ENCODE data around the gene DLG5.

The DLG5 gene

GRCh38 chr10:77888356-77888703, 38.2 kb downstream of the DLG5 start:
- TF ChIP-seq POLR2AphosphoS5 (IDR thresholded peaks at IDR 0.05; ENCODE audit: low read depth, low read length) (no peak), SIN3A (IDR thresholded peaks at IDR 0.05; ENCODE audit: borderline replicate concordance, insufficient read depth, low read length) (no peak), FOXP2 (optimal IDR thresholded peaks at IDR 0.05; ENCODE audit: borderline replicate concordance, extremely low read depth, extremely low read length, insufficient read depth) (no peak), TAF1 (IDR thresholded peaks at IDR 0.05; ENCODE audit: borderline replicate concordance, insufficient read depth, low read length) (no peak), REST (IDR thresholded peaks at IDR 0.05; ENCODE audit: insufficient read depth in 1 of 2, low read depth in 2 of 2, low read length in 2 of 2) (no peak)

- TF ChIP-seq SIN3A (IDR thresholded peaks at IDR 0.05; ENCODE audit: borderline replicate concordance, insufficient read depth, low read length), result no peak
- TF ChIP-seq REST (IDR thresholded peaks at IDR 0.05; ENCODE audit: insufficient read depth in 1 of 2, low read depth in 2 of 2, low read length in 2 of 2), result no peak
- TF ChIP-seq TAF1 (IDR thresholded peaks at IDR 0.05; ENCODE audit: borderline replicate concordance, insufficient read depth, low read length), result no peak
- no peak for TF ChIP-seq FOXP2 (optimal IDR thresholded peaks at IDR 0.05; ENCODE audit: borderline replicate concordance, extremely low read depth, extremely low read length, insufficient read depth)
- no peak for TF ChIP-seq POLR2AphosphoS5 (IDR thresholded peaks at IDR 0.05; ENCODE audit: low read depth, low read length)
Observed at GRCh38 chr10:77887631-77888355, 38.8 kb downstream of the DLG5 start.

- TF ChIP-seq TAF1 (IDR thresholded peaks at IDR 0.05; ENCODE audit: borderline replicate concordance, insufficient read depth, low read length), result no peak
- TF ChIP-seq REST (IDR thresholded peaks at IDR 0.05; ENCODE audit: insufficient read depth in 1 of 2, low read depth in 2 of 2, low read length in 2 of 2), result no peak
- no peak for TF ChIP-seq FOXP2 (optimal IDR thresholded peaks at IDR 0.05; ENCODE audit: borderline replicate concordance, extremely low read depth, extremely low read length, insufficient read depth)
- no peak for TF ChIP-seq SIN3A (IDR thresholded peaks at IDR 0.05; ENCODE audit: borderline replicate concordance, insufficient read depth, low read length)
- TF ChIP-seq POLR2AphosphoS5 (IDR thresholded peaks at IDR 0.05; ENCODE audit: low read depth, low read length), result no peak
Observed at GRCh38 chr10:77886795-77887355, 39.7 kb downstream of the DLG5 start.

- TF ChIP-seq FOXP2 (optimal IDR thresholded peaks at IDR 0.05; ENCODE audit: borderline replicate concordance, extremely low read depth, extremely low read length, insufficient read depth) (no peak), POLR2AphosphoS5 (IDR thresholded peaks at IDR 0.05; ENCODE audit: low read depth, low read length) (no peak), SIN3A (IDR thresholded peaks at IDR 0.05; ENCODE audit: borderline replicate concordance, insufficient read depth, low read length) (no peak), TAF1 (IDR thresholded peaks at IDR 0.05; ENCODE audit: borderline replicate concordance, insufficient read depth, low read length) (no peak), REST (IDR thresholded peaks at IDR 0.05; ENCODE audit: insufficient read depth in 1 of 2, low read depth in 2 of 2, low read length in 2 of 2) (no peak)
Observed at GRCh38 chr10:77884181-77884580, 42.4 kb downstream of the DLG5 start.

All from PFSK-1 (cell line).